Ovary (tissue), 9 donors: ENCODE results near the gene ITPK1. TPM values are rescaled to one million over a fixed set of nuclear protein-coding genes. Genes with fewer than 3 reads are reported as not detected.

Experiments
- DNase-seq, 5 donors: peaks; one replicate each; pipeline ENCODE4 v3.0.0-alpha.2; 2019 to 2020
- H3K27ac ChIP-seq, 2 donors: fragments of 200-600 bp; one replicate each; pipeline versions ENCODE4 v1.5.1 to v1.8.0; 2019 to 2022
- H3K27me3 ChIP-seq: fragments of 200-600 bp; one replicate; pipeline ENCODE4 v1.8.0; 2022
- H3K36me3 ChIP-seq: fragments of 200-600 bp; sonication (generic); one replicate; pipeline ENCODE4 v1.5.1; 2019
- H3K4me1 ChIP-seq: one replicate; pipeline ENCODE4 v1.8.1; 2013; ENCODE audit warnings: mild to moderate bottlenecking, moderate library complexity; ENCODE audit not compliant: insufficient read depth
- H3K4me3 ChIP-seq: fragments of 200-600 bp; sonication (generic); one replicate; pipeline ENCODE4 v1.5.1; 2017
- H3K9me3 ChIP-seq, 2 donors: fragments of 200-600 bp in 1 of 2; sonication (generic) in 1 of 2; one replicate each; pipeline versions ENCODE4 v1.5.1 to v1.8.1; 2013 to 2019; ENCODE audit warnings: mild to moderate bottlenecking in 1 of 2, moderate library complexity in 1 of 2
- CTCF ChIP-seq, 3 donors: fragments of 450-650 bp in 2 of 3; fragments of 200-600 bp in 1 of 3; IDR thresholded peaks; one replicate each; pipeline versions ENCODE4 v1.5.1 to v1.8.0; 2016 to 2022; ENCODE audit warnings: antibody characterized with exemption in 3 of 3, mild to moderate bottlenecking in 1 of 3
- EP300 ChIP-seq: sonication (generic); formaldehyde crosslinking; IDR thresholded peaks from one replicate; pipeline ENCODE4 v1.6.1; 2017; ENCODE audit warnings: antibody characterized with exemption
- POLR2A ChIP-seq: fragments of 450-650 bp; IDR thresholded peaks from one replicate; pipeline ENCODE4 v1.6.1; 2017; ENCODE audit warnings: antibody characterized with exemption, mild to moderate bottlenecking, moderate library complexity
- WGBS, 3 donors: extraction: QIAGEN DNeasy Blood & Tissue Kit in 1 of 3; methylation state at CpG; one replicate each; pipeline versions ENCODE4 v1.1.5 to v1.1.7; 2013 to 2017; 5-methylcytosine and 5-hydroxymethylcytosine counted together
- intact Hi-C, 4 donors: fragments of 100-400 bp; cut with DNase I; formaldehyde crosslinking; loops; one replicate each; pipeline versions ENCODE4 v1.11.0 to v1.15.1; 2022 to 2023
- polyA plus RNA-seq, 2 donors: library from polyadenylated mRNA; stranded (reverse); fragments of 200-250 nt in 1 of 2; fragments of 350-450 nt in 1 of 2; fragmentation: Illumina TruSeq in 1 of 2; extraction: RNeasy Lipid Tissue Mini Kit (QIAGEN cat#74804) in 1 of 2; gene quantifications; one replicate each; pipeline ENCODE4 v1.2.3, GENCODE V29; 2013 to 2014
- total RNA-seq, 7 donors: library from RNA; depleted of rRNA in 2 of 7; stranded (reverse); fragments of >200 nt in 2 of 7; fragmentation: NEBNext Ultra II Directional in 3 of 7; extraction: Animal tissue kit (Norgen Biotek cat#: 25700) in 3 of 7; gene quantifications; one replicate each; pipeline versions ENCODE4 v1.1.0 to v1.2.4, GENCODE V29; 2016 to 2023
- donor health status: DM: no; HTN: no; CAD: no; lungs with moderate emphysema.
- donor health status: DM: no; HTN: no; CAD: no.
- donor health status: Bipolar disorder and iron deficiency.
- donor health status: DM: yes; HTN: yes; CAD: no.
- donor health status: DM: no; HTN: no; CAD: no.
- donor health status: DM: yes; HTN: yes; CAD: no.

ITPK1 gene
- total and polyA plus RNA-seq, 9 donors, result 23.6 to 57.8 (median 49.3) TPM

DNA sequence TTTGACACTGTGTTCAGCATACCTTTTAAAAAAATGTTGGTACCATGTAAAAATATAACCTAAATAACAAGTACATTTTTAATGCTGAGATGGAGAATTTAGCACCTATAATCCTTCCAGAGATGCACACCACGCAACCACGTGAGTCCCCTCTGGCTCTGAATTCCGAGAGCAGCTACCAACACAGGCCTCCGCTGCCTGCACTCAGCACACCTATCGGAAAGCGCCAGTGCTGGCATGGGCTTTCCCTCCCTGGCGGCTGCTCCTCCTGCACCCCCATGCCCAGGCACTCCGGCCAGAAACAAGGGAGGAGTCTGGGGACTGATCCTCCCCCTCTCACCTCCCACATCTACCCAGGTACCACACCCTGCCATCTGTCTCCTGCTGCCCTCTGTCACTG is 47.0 kb downstream of the ITPK1 start:
- H3K4me3 ChIP-seq, result no peak overlapping the region
- H3K9me3 ChIP-seq, result no peaks in the 10 kb centered on the region
- DNase-seq, result no peak
- no peaks in the 10 kb centered on the region for H3K27me3 ChIP-seq
- no peak for TF ChIP-seq EP300
- TF ChIP-seq CTCF (IDR thresholded peaks at IDR 0.05), result no peak
- no peak for TF ChIP-seq POLR2A
- H3K4me1 ChIP-seq, result peaks cover 1% of the 10 kb centered on the region
- no peak overlapping the region for H3K27ac ChIP-seq
- 83 to 94% (median 91%) methylated on average over 8 of the region's 8 CpGs for WGBS, 3 donors
- no peaks in the 10 kb centered on the region for H3K36me3 ChIP-seq
- intact Hi-C loops, result no loop called here

GRCh38 chr14:93067088-93067487 is 48.6 kb downstream of the ITPK1 start:
- DNase-seq, result no peak
- H3K36me3 ChIP-seq, result no peaks in the 10 kb centered on the region
- no peak overlapping the region for H3K4me3 ChIP-seq
- intact Hi-C loops, result no loop called here
- H3K4me1 ChIP-seq, result peaks cover 1% of the 10 kb centered on the region
- H3K9me3 ChIP-seq, result no peaks in the 10 kb centered on the region
- 95 to 98% (median 97%) methylated on average over 5 of the region's 5 CpGs for WGBS, 3 donors
- H3K27me3 ChIP-seq, result no peaks in the 10 kb centered on the region
- TF ChIP-seq EP300, result no peak
- TF ChIP-seq POLR2A, result no peak
- no peak for TF ChIP-seq CTCF (IDR thresholded peaks at IDR 0.05)
- H3K27ac ChIP-seq, result no peak overlapping the region

DNA sequence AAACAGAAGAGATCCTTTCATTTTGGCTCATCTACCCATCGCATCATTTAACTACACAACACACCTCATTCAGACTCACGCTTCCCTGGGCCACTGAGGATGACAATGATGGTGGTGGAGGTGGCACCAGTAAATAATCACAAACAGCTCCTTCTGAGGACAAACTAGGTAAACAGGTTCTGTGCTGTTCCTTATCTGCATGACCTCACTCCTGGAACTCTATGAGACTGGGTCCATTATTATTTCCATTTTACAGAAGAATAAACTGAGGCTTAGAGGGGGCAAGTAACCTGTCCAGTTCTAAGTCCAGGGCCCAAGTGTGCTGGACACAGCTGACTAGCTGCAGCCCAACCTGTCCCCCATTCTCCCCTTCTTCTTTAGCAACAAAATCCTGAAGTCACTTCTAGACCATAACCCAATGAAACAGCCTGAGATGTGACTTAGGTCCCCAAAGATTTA is 50.4 kb downstream of the ITPK1 start:
- no peak for DNase-seq
- TF ChIP-seq CTCF (IDR thresholded peaks at IDR 0.05) (no peak), POLR2A (no peak), EP300 (no peak)
- intact Hi-C loops, result no loop called here
- Histone ChIP-seq H3K36me3 (no peaks in the 10 kb centered on the region), H3K27me3 (no peaks in the 10 kb centered on the region), H3K27ac (no peak overlapping the region), H3K4me3 (no peak overlapping the region), H3K4me1 (peaks cover 3% of the 10 kb centered on the region), H3K9me3 (no peaks in the 10 kb centered on the region)
- 62 to 94% (median 90%) methylated on average over 2 of the region's 2 CpGs for WGBS, 3 donors

DNA sequence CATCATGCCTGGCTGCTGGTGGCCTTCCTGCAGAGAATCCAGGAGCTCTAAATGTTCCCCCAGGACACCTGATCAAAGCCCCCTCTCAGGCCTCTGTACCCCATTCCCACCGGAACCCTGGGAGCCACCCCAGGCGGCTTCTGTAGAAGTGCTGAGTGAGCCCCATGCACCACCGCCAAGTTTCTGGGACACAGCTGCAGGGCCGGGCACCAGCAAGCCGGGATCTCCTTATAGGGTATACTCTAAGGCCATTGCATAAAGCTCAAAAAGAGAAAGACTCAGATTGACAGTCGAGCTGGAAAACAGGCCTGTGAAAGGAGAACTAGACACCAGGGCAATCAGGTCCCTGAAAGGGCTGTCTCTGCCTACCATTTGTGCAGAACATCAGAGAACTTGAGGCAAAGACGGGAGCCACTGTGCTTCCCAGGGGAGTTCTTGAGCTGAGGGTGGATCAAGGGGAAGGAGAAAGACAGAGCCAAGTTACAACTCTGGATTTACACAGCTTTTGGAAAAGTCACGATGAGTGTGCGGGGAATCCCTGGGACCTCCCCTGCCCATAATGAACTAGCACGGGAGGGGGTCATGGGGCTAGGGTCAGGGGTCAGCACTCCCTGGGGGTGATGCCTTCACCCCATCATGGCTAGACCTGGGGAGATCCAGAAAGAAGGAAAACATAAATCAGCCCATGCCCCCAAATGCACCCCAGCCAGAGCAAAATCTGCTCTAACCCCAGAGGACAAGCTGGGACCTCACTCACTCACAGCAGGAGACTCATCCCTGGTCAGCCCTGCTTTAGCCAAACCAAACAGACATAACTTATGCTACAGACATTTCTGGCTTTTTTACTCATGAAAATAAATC is 51.1 kb downstream of the ITPK1 start:
- Histone ChIP-seq H3K9me3 (no peaks in the 10 kb centered on the region), H3K4me3 (no peak overlapping the region), H3K4me1 (peaks cover 5% of the 10 kb centered on the region), H3K27ac (no peak overlapping the region), H3K36me3 (no peaks in the 10 kb centered on the region), H3K27me3 (no peaks in the 10 kb centered on the region)
- WGBS, 3 donors, result 67 to 83% (median 74%) methylated on average over 10 of the region's 10 CpGs
- intact Hi-C loops, result no loop called here
- TF ChIP-seq EP300 (no peak), POLR2A (no peak), CTCF (IDR thresholded peaks at IDR 0.05) (no peak)
- DNase-seq, result no peak
